Adipose tissue (tissue), 3 donors: Measurements from ENCODE around the gene UGT1A10. TPM values are rescaled to one million over a fixed set of nuclear protein-coding genes. Genes with fewer than 3 reads are reported as not detected.
"Not testable (repeated sequence)": the region's sequence is repeated elsewhere in the genome, so short reads cannot be mapped to it uniquely, and the experiment has no call there.

Experiments used
- H3K27ac ChIP-seq: one replicate; pipeline ENCODE4 v1.5.1; 2013; ENCODE audit warnings: low read depth, low read length
- WGBS, 3 donors: extraction: QIAGEN DNeasy Blood & Tissue Kit; methylation state at CpG; one replicate each; pipeline ENCODE4 v1.1.7; 2013; 5-methylcytosine and 5-hydroxymethylcytosine counted together
- polyA plus RNA-seq, 3 donors: library from polyadenylated mRNA; stranded (reverse); fragments of 200-250 nt; gene quantifications; one replicate each; pipeline ENCODE4 v1.2.3, GENCODE V29; 2013
- donor health status: healthy with polysubstance abuse.
- donor health status: Bipolar disorder and iron deficiency.
- donor health status: healthy.

The UGT1A10 gene
- polyA plus RNA-seq, 3 donors, result 0.59 TPM; not detected in 2

GRCh38 chr2:233712611-233713261, 76.5 kb downstream of the UGT1A10 start, which contains the start of gene UGT1A5:
UGT1A5 (plus strand) TSS chr2:233712907; CDS start chr2:233712992, 85 bp downstream.
- H3K27ac ChIP-seq, result no peak within 1 kb of the TSS
- 67 to 81% (median 78%) methylated on average over 14 of the region's 14 CpGs for WGBS, 3 donors

GRCh38 chr2:233713262-233713615, 77.0 kb downstream of the UGT1A10 start:
- H3K27ac ChIP-seq, result no peak overlapping the region
- 66 to 77% (median 75%) methylated on average over 7 of the region's 7 CpGs for WGBS, 3 donors

- H3K27ac ChIP-seq, result no peak overlapping the region
Measured at GRCh38 chr2:233714121-233714520, 77.9 kb downstream of the UGT1A10 start.

GRCh38 chr2:233718552-233718951, 82.3 kb downstream of the UGT1A10 start, which contains the start of gene UGT1A4:
UGT1A4 (plus strand) TSS chr2:233718736; CDS start chr2:233718821, 85 bp downstream.
- H3K27ac ChIP-seq, result no peak within 1 kb of the TSS
- WGBS, 3 donors, result 68 to 84% (median 73%) methylated on average over 7 of the region's 7 CpGs

More at GRCh38 chr2:233714121-233714520, 77.9 kb downstream of the UGT1A10 start:
- 66 to 74% (median 67%) methylated on average over 2 of the region's 2 CpGs for WGBS, 3 donors

- H3K27ac ChIP-seq, result no peak within 1 kb of the TSS
- 65 to 81% (median 80%) methylated on average over 8 of the region's 8 CpGs for WGBS, 3 donors
Measured at GRCh38 chr2:233728723-233729301, 92.6 kb downstream of the UGT1A10 start, which contains the start of gene UGT1A3. UGT1A3 (plus strand) TSS chr2:233729042; CDS start chr2:233729127, 85 bp downstream.

- WGBS, 3 donors, result 75 to 85% (median 79%) methylated on average over 14 of the region's 14 CpGs
- not testable (repeated sequence) for H3K27ac ChIP-seq
Measured at GRCh38 chr2:233736868-233737653, 100.8 kb downstream of the UGT1A10 start.

GRCh38 chr2:233740870-233741269, 104.6 kb downstream of the UGT1A10 start:
- 56 to 80% (median 71%) methylated on average over 2 of the region's 2 CpGs for WGBS, 3 donors

GRCh38 chr2:233743464-233744259, 107.4 kb downstream of the UGT1A10 start:
- 90 to 94% (median 93%) methylated on average over 43 to 45 of the region's 46 CpGs for WGBS, 3 donors
- no peak overlapping the region for H3K27ac ChIP-seq

More at GRCh38 chr2:233740870-233741269, 104.6 kb downstream of the UGT1A10 start:
- H3K27ac ChIP-seq, result no peak overlapping the region

- no peak overlapping the region for H3K27ac ChIP-seq
- 60 to 74% (median 69%) methylated on average over 4 to 5 of the region's 5 CpGs for WGBS, 3 donors
Measured at GRCh38 chr2:233745073-233745755, 109.0 kb downstream of the UGT1A10 start.

- H3K27ac ChIP-seq, result not testable (repeated sequence)
- 35 to 77% (median 66%) methylated on average over 2 of the region's 2 CpGs for WGBS, 3 donors
Measured at GRCh38 chr2:233745838-233746237, 109.6 kb downstream of the UGT1A10 start.

- no peak overlapping the region for H3K27ac ChIP-seq
- 67 to 80% (median 79%) methylated on average over 10 of the region's 10 CpGs for WGBS, 3 donors
Measured at GRCh38 chr2:233746475-233747282, 110.4 kb downstream of the UGT1A10 start.

- no peak overlapping the region for H3K27ac ChIP-seq
- WGBS, 3 donors, result 90 to 95% (median 94%) methylated on average over 6 of the region's 6 CpGs
Measured at GRCh38 chr2:233747283-233747544, 111.0 kb downstream of the UGT1A10 start.

GRCh38 chr2:233750689-233751088, 114.4 kb downstream of the UGT1A10 start:
- WGBS, 3 donors, result 73 to 97% (median 77%) methylated on average over 2 of the region's 2 CpGs
- H3K27ac ChIP-seq, result not testable (repeated sequence)

- WGBS, 3 donors, result 63 to 73% (median 68%) methylated on average over 2 of the region's 2 CpGs
- not testable (repeated sequence) for H3K27ac ChIP-seq
Measured at GRCh38 chr2:233751212-233752009, 115.2 kb downstream of the UGT1A10 start.

- WGBS, 3 donors, result 90 to 93% (median 91%) methylated on average over 42 to 44 of the region's 44 CpGs
- no peak overlapping the region for H3K27ac ChIP-seq
Measured at GRCh38 chr2:233754872-233755611, 118.8 kb downstream of the UGT1A10 start.
